Measurements from ENCODE around the gene MIAT.

DNA sequence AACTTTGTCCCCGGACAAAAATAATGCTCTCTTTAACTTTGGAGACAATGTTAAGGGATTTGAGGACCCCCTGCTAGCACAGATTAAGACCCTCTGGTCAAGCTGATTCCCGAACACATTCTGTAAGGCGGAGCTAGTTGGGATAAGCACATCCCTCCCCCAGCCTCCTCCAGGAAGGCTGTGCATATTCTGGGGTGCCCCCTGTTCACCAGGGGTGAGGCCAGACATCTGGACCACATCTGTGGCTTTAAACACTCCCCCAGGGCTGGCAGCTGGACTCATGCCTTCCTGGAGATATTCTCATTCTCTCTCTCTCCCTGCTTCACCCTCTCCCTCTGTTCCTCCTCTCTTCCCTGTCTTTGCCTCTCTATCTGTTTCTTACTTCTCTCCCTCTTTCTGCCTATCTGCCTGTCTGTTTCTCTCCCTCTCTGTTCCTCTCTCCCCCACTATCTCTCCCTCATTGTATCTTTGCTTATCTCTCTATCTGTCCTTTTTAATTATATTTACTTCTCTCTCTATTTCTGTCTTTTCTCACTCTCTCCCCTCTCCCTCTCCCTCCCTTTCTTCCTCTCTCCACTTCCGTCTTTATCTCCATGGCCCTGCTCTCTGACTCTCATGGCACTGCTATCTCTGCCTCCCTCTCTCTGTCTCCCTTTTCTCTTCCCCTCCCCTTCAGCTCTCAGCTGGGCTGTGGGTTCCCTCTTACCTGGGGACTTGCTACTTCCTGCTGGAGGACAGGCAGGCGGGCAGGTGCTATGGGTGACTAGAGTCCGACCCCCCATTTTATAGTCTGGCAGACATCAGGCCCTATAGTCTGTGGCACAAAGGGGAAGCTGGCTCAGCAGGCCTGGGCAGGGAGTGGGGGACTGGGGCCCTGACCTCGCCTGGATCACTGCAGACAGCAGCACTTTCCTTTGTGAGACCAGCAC is 39.9 kb upstream of the MIAT start, which contains the start of gene CRYBB1:
- TF ChIP-seq, protein P1, sequence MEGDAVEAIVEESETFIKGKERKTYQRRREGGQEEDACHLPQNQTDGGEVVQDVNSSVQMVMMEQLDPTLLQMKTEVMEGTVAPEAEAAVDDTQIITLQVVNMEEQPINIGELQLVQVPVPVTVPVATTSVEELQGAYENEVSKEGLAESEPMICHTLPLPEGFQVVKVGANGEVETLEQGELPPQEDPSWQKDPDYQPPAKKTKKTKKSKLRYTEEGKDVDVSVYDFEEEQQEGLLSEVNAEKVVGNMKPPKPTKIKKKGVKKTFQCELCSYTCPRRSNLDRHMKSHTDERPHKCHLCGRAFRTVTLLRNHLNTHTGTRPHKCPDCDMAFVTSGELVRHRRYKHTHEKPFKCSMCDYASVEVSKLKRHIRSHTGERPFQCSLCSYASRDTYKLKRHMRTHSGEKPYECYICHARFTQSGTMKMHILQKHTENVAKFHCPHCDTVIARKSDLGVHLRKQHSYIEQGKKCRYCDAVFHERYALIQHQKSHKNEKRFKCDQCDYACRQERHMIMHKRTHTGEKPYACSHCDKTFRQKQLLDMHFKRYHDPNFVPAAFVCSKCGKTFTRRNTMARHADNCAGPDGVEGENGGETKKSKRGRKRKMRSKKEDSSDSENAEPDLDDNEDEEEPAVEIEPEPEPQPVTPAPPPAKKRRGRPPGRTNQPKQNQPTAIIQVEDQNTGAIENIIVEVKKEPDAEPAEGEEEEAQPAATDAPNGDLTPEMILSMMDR (tag by site-specific recombination; IDR thresholded peaks at IDR 0.05), result no peak
- TF ChIP-seq GLI2 (tag by site-specific recombination; IDR thresholded peaks at IDR 0.05; ENCODE audit: borderline replicate concordance, low read depth) (no peak), ZNF391 (tag by site-specific recombination; IDR thresholded peaks at IDR 0.05; ENCODE audit: borderline replicate concordance, low read depth) (no peak), ZNF514 (tag by site-specific recombination; IDR thresholded peaks at IDR 0.05) (no peak), ZNF335 (tag by site-specific recombination; conservative IDR thresholded peaks at IDR 0.05) (no peak), ZBTB21 (tag by site-specific recombination; IDR thresholded peaks at IDR 0.05) (no peak)
- TF ChIP-seq, protein P2, sequence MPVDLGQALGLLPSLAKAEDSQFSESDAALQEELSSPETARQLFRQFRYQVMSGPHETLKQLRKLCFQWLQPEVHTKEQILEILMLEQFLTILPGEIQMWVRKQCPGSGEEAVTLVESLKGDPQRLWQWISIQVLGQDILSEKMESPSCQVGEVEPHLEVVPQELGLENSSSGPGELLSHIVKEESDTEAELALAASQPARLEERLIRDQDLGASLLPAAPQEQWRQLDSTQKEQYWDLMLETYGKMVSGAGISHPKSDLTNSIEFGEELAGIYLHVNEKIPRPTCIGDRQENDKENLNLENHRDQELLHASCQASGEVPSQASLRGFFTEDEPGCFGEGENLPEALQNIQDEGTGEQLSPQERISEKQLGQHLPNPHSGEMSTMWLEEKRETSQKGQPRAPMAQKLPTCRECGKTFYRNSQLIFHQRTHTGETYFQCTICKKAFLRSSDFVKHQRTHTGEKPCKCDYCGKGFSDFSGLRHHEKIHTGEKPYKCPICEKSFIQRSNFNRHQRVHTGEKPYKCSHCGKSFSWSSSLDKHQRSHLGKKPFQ (tag by site-specific recombination; IDR thresholded peaks at IDR 0.05), result no peak
- TF ChIP-seq, protein P3, sequence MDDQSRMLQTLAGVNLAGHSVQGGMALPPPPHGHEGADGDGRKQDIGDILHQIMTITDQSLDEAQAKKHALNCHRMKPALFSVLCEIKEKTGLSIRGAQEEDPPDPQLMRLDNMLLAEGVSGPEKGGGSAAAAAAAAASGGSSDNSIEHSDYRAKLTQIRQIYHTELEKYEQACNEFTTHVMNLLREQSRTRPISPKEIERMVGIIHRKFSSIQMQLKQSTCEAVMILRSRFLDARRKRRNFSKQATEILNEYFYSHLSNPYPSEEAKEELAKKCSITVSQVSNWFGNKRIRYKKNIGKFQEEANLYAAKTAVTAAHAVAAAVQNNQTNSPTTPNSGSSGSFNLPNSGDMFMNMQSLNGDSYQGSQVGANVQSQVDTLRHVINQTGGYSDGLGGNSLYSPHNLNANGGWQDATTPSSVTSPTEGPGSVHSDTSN (CRISPR knock-in tag; IDR thresholded peaks at IDR 0.05), result no peak
- TF ChIP-seq, protein P4, sequence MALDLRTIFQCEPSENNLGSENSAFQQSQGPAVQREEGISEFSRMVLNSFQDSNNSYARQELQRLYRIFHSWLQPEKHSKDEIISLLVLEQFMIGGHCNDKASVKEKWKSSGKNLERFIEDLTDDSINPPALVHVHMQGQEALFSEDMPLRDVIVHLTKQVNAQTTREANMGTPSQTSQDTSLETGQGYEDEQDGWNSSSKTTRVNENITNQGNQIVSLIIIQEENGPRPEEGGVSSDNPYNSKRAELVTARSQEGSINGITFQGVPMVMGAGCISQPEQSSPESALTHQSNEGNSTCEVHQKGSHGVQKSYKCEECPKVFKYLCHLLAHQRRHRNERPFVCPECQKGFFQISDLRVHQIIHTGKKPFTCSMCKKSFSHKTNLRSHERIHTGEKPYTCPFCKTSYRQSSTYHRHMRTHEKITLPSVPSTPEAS (tag by site-specific recombination; IDR thresholded peaks at IDR 0.05), result no peak

All from HEK293 (cell line).